G401 (cell line): ENCODE data around the gene GALNTL6. TPM values are rescaled to one million over a fixed set of nuclear protein-coding genes. Genes with fewer than 3 reads are reported as not detected.
"Not testable (repeated sequence)": the region's sequence is repeated elsewhere in the genome, so short reads cannot be mapped to it uniquely, and the experiment has no call there.

ENCODE experiments used
- DNase-seq: peaks from one replicate; pipeline ENCODE4 v3.0.0-alpha.2; 2015; ENCODE audit warnings: low spot score
- in situ Hi-C: cut with HindIII; loops from 2 replicates; pipeline ENCODE4 v1.10.0; 2016; ENCODE audit warnings: low sequenced_read_pairs, mixed read lengths
- total RNA-seq: library from RNA; depleted of rRNA; stranded (reverse); fragments of >200 nt; shearing (Covaris generic); gene quantifications from 2 replicates; pipeline ENCODE4 v1.2.3, GENCODE V29; 2014

The GALNTL6 gene
- total RNA-seq, 1 experiment from 2014 or later: not detected

DNA sequence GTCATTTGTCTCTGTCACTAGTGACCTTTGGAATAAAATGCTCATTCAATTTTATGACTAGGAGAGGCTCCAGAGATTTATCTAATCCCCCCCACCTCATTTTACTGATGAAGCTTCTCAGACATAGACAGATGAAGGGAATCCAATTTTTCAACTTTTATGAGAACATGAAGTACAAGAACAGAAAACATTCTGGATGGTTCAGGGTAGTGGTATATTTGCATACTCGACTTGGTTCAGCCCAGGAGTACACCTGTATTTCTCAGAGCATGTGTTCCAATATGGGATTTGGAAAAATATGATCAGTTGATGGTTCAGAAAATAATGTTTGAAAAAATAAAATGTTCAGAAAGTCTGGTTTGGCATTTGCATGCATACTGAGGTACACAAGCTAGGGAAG, 1224.0 kb downstream of the GALNTL6 start:
- no peak for DNase-seq
- in situ Hi-C loops: no loop called here

GRCh38 chr4:173038192-173038896, 1225.1 kb downstream of the GALNTL6 start:
- in situ Hi-C loops: no loop called here

DNA sequence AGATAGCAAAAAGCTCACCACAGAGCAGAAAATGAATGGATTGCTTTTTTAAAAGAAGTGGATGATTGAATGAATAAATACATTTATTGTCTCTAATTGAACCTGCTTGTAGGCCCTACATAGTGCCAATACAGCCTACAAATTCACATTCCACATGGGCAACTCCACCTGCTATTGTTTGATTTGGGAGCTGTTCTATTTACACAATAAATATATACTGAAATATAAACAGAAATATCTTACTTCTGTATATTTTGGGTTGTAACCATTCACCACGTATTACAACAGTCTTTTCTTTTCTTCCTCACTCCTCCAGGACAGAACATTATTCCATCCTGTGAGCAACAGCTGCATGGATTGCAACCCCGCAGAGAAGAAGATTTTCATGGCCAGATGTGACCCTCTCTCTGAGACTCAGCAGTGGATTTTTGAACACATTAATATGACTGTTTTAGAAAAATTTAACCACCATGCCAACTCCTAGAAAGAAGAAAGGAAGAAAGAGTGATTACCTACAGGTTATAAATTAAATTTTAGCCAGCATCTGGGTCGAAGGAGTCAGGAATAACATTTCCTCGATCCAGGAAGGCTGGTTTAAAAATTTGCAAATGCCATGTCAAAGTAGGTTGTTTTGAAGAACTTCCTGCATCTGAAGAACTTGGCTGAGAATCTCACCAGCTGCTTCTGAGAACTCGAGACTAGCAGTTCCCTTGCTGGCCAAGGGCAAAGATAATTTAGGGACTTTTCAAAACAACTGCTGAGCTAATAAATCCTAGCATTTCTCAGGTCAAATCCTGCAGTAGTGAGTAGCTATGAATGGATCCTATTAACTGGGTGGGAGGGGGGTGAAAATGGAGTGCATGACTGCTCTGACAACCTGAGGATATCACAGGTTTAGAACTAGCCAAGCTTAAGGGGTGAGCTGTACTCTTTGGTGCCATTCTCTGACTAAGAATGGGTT, 1226.7 kb downstream of the GALNTL6 start:
- in situ Hi-C loops: no loop called here
- no peak for DNase-seq

More at GRCh38 chr4:173038192-173038896, 1225.1 kb downstream of the GALNTL6 start:
- no peak for DNase-seq

DNA sequence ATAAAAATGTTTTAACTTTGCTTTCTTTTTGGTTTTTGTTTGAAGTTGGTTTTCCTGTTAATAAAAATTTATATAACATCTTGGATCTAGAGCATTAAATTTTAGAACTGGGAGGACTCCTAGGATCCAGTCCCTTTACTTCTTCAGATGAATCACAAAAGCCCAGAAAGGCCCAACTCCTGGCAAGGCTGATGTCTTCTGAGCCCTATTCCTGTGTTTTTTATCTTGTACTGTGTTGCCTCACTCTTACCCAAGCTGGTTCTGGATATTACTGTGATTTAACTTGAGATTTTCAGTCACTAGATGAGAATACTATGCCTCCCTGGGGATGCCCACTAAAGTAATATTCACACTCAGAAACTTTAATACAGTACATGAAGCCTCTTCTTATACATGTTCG, 1228.3 kb downstream of the GALNTL6 start:
- in situ Hi-C loops: no loop called here
- DNase-seq: no peak

GRCh38 chr4:173042139-173042538, 1228.9 kb downstream of the GALNTL6 start:
- DNase-seq: not testable (repeated sequence)

GRCh38 chr4:173044340-173044739, 1231.1 kb downstream of the GALNTL6 start:
- in situ Hi-C loops: no loop called here

More at GRCh38 chr4:173042139-173042538, 1228.9 kb downstream of the GALNTL6 start:
- in situ Hi-C loops: not testable (repeated sequence)

GRCh38 chr4:173045571-173045970, 1232.4 kb downstream of the GALNTL6 start:
- in situ Hi-C loops: no loop called here
- no peak for DNase-seq

More at GRCh38 chr4:173044340-173044739, 1231.1 kb downstream of the GALNTL6 start:
- no peak for DNase-seq

- no peak for DNase-seq
- in situ Hi-C loops: no loop called here
Measured at GRCh38 chr4:173046144-173046543, 1232.9 kb downstream of the GALNTL6 start.

DNA sequence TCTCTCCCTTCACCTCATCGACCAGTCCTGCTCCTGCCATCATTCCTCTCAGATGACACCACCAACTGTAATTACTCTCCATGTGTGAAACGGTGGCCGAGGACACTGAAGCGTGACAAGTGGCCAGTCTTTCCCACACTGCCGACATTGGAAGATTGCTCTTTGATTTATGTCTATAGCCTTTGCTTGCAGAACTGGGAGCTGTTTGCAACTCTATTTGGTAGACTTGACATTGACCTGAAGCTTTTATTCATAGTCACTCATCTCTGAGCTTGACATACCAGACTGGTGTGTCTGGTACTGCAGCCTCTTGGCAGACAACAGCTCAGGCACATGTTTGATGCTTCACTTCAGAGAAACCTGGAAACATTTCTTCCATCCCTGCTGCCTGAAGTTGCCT, 1233.6 kb downstream of the GALNTL6 start:
- in situ Hi-C loops: no loop called here
- peak; percentile 56 for DNase-seq

- in situ Hi-C loops: no loop called here
- no peak for DNase-seq
Measured at GRCh38 chr4:173051232-173051631, 1238.0 kb downstream of the GALNTL6 start.

DNA sequence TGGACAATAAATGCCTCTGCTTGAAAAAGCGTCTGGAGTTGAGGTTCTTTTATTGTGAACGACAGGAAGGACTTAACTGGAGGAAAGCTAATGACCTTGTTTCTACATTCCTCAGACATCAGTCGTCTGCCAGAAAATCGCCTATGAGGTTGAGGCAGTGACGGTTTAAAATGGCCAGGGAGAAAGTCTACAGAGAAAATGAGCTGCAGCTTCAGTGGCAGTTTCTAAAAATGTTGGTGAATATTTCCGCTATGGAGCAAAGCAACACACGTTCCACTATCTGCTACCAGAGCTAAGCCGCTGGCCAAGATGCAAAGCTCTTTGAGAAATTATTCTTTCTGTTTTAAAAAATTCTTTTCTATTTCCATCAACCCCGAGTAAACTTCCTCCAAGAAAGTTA, 1238.5 kb downstream of the GALNTL6 start:
- DNase-seq: no peak
- in situ Hi-C loops: no loop called here

DNA sequence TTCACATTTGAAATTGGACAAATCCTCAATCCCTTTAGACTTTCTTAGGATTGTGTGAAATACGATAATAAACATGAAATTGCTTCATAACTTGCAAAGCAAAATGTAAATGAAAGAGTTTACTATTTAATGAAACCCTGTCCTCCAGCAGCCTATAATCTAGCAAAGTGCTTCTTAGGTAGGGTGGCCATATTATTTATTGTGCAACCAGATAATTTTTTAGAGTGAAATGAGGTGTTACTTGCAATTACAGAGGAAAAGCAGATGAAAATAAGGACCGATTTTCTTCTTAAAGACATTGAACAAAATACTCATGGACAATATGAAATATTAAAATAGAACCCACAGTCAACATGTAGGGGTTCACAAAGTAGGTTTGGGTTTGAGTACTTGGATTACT, 1239.2 kb downstream of the GALNTL6 start:
- in situ Hi-C loops: no loop called here
- no peak for DNase-seq

GRCh38 chr4:173056271-173056670, 1243.1 kb downstream of the GALNTL6 start:
- DNase-seq: no peak
- in situ Hi-C loops: no loop called here

- DNase-seq: peak; percentile 29
- in situ Hi-C loops: no loop called here
Measured at GRCh38 chr4:173056710-173057109, 1243.5 kb downstream of the GALNTL6 start.

DNA sequence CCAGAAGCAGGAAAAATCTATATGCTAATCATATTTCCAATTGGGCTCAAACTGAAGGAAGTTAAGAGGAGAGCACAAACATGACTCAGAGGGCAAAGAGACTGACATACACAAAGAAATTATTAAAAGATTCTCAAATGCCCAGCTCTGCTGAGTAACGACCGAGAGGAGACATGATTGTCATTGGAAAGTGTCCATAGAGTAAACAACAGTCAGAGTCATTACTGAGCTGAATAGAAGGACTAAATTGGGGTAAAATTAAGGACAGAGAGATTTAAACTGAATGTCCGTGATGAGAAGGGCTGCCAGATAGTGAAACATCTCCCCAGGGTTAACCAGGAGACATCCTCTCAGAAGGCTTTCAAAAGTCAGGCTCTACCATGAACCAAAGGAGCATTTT, 1244.2 kb downstream of the GALNTL6 start:
- in situ Hi-C loops: no loop called here
- DNase-seq: no peak

GRCh38 chr4:173057901-173058300, 1244.7 kb downstream of the GALNTL6 start:
- in situ Hi-C loops: no loop called here
- no peak for DNase-seq

DNA sequence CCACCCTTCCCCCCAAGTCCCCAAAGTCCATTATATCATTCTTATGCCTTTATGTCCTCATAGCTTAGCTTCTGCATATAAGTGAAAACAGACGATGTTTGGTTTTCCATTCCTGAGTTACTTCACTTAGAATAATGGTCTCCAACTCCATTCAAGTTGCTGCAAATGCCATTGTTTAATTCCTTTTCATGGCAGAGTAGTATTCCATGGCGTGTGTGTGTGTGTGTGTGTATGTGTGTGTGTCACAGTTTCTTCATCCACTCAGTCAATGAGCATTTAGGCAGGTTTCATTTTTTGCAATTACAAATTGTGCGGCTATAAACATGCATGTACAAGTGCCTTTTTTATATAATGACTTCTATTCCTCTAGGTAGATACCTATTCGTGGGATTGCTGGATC, 1248.0 kb downstream of the GALNTL6 start:
- no peak for DNase-seq
- in situ Hi-C loops: no loop called here

GRCh38 chr4:173073939-173074500, 1260.8 kb downstream of the GALNTL6 start:
- no peak for DNase-seq
- in situ Hi-C loops: no loop called here

- in situ Hi-C loops: no loop called here
- DNase-seq: peak; percentile 98
Measured at GRCh38 chr4:173074501-173074946, 1261.3 kb downstream of the GALNTL6 start.
